ENCODE measurements around the gene PLEKHB1.

Gene PLEKHB1

GRCh38 chr11:73654482-73655021 is 8.2 kb downstream of the PLEKHB1 start:
- Histone ChIP-seq H3K27ac (ENCODE audit: low read depth, low read length) (no peak overlapping the region), H3K4me2 (ENCODE audit: low read depth, low read length, poor library complexity, severe bottlenecking) (no peak overlapping the region), H3K79me2 (ENCODE audit: insufficient read depth, low read length) (no peaks in the 10 kb centered on the region), H4K20me1 (ENCODE audit: low read depth, low read length) (no peaks in the 10 kb centered on the region), H3K27me3 (ENCODE audit: low read length) (no peaks in the 10 kb centered on the region), H3K9me3 (ENCODE audit: insufficient read depth, low read length) (no peaks in the 10 kb centered on the region), H3K9ac (ENCODE audit: low read length) (no peak overlapping the region), H3K4me3 (ENCODE audit: insufficient read depth, low read length, poor library complexity, severe bottlenecking) (no peak overlapping the region), H3K36me3 (ENCODE audit: low read length) (no peaks in the 10 kb centered on the region), H3F3A (ENCODE audit: insufficient read depth) (no peaks in the 10 kb centered on the region), H2AFZ (ENCODE audit: low read depth, low read length, severe bottlenecking) (no peak overlapping the region), H3K9me2 (replicated peaks; ENCODE audit: insufficient read depth, low read length) (no peaks in the 10 kb centered on the region)
- TF ChIP-seq EZH2phosphoT487 (conservative IDR thresholded peaks at IDR 0.05; ENCODE audit: low read length): no peak
- TF ChIP-seq, protein P1, sequence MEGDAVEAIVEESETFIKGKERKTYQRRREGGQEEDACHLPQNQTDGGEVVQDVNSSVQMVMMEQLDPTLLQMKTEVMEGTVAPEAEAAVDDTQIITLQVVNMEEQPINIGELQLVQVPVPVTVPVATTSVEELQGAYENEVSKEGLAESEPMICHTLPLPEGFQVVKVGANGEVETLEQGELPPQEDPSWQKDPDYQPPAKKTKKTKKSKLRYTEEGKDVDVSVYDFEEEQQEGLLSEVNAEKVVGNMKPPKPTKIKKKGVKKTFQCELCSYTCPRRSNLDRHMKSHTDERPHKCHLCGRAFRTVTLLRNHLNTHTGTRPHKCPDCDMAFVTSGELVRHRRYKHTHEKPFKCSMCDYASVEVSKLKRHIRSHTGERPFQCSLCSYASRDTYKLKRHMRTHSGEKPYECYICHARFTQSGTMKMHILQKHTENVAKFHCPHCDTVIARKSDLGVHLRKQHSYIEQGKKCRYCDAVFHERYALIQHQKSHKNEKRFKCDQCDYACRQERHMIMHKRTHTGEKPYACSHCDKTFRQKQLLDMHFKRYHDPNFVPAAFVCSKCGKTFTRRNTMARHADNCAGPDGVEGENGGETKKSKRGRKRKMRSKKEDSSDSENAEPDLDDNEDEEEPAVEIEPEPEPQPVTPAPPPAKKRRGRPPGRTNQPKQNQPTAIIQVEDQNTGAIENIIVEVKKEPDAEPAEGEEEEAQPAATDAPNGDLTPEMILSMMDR (IDR thresholded peaks at IDR 0.05; ENCODE audit: insufficient read depth, low read length, poor library complexity, severe bottlenecking): no peak

- H3K27ac ChIP-seq (ENCODE audit: low read depth, low read length): no peak overlapping the region
- no peaks in the 10 kb centered on the region for H3K9me2 ChIP-seq (replicated peaks; ENCODE audit: insufficient read depth, low read length)
- no peaks in the 10 kb centered on the region for H4K20me1 ChIP-seq (ENCODE audit: low read depth, low read length)
- no peak overlapping the region for H2AFZ ChIP-seq (ENCODE audit: low read depth, low read length, severe bottlenecking)
- no peaks in the 10 kb centered on the region for H3F3A ChIP-seq (ENCODE audit: insufficient read depth)
- no peak overlapping the region for H3K9ac ChIP-seq (ENCODE audit: low read length)
- H3K4me2 ChIP-seq (ENCODE audit: low read depth, low read length, poor library complexity, severe bottlenecking): no peak overlapping the region
- H3K9me3 ChIP-seq (ENCODE audit: insufficient read depth, low read length): no peaks in the 10 kb centered on the region
- H3K79me2 ChIP-seq (ENCODE audit: insufficient read depth, low read length): no peaks in the 10 kb centered on the region
- TF ChIP-seq EZH2phosphoT487 (conservative IDR thresholded peaks at IDR 0.05; ENCODE audit: low read length): no peak
- TF ChIP-seq, protein P1 (IDR thresholded peaks at IDR 0.05; ENCODE audit: insufficient read depth, low read length, poor library complexity, severe bottlenecking): no peak
- no peak overlapping the region for H3K4me3 ChIP-seq (ENCODE audit: insufficient read depth, low read length, poor library complexity, severe bottlenecking)
- H3K27me3 ChIP-seq (ENCODE audit: low read length): no peaks in the 10 kb centered on the region
- H3K36me3 ChIP-seq (ENCODE audit: low read length): no peaks in the 10 kb centered on the region
Measured at GRCh38 chr11:73655686-73656085, 9.3 kb downstream of the PLEKHB1 start.

DNA sequence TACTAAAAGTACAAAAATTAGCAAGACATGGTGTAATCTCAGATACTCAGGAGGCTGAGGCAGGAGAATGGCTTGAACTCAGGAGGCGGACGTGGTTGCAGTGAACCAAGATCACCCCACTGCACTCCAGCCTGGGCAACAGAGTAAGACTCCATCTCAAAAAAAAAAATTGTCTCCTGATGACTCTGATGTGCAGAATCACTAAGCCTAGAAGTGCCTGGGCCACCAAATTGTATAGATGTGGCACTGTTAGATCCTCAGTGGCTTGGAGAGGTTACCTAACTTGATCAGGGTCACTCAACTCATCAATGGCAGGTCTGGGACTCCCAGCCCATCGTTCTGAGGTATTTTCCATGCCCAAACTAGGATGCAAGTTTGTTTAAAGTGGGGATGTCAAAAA is 10.6 kb downstream of the PLEKHB1 start:
- Histone ChIP-seq H3K36me3 (ENCODE audit: low read length) (no peaks in the 10 kb centered on the region), H3K9ac (ENCODE audit: low read length) (no peak overlapping the region), H3K4me2 (ENCODE audit: low read depth, low read length, poor library complexity, severe bottlenecking) (no peak overlapping the region), H3F3A (ENCODE audit: insufficient read depth) (no peaks in the 10 kb centered on the region), H3K27me3 (ENCODE audit: low read length) (no peaks in the 10 kb centered on the region), H4K20me1 (ENCODE audit: low read depth, low read length) (no peaks in the 10 kb centered on the region), H2AFZ (ENCODE audit: low read depth, low read length, severe bottlenecking) (no peak overlapping the region), H3K9me3 (ENCODE audit: insufficient read depth, low read length) (no peaks in the 10 kb centered on the region), H3K27ac (ENCODE audit: low read depth, low read length) (no peak overlapping the region), H3K4me3 (ENCODE audit: insufficient read depth, low read length, poor library complexity, severe bottlenecking) (no peak overlapping the region), H3K79me2 (ENCODE audit: insufficient read depth, low read length) (no peaks in the 10 kb centered on the region), H3K9me2 (replicated peaks; ENCODE audit: insufficient read depth, low read length) (no peaks in the 10 kb centered on the region)
- TF ChIP-seq, protein P1 (IDR thresholded peaks at IDR 0.05; ENCODE audit: insufficient read depth, low read length, poor library complexity, severe bottlenecking): no peak
- TF ChIP-seq EZH2phosphoT487 (conservative IDR thresholded peaks at IDR 0.05; ENCODE audit: low read length): no peak

Data from SU-DHL-6 (cell line).